Endothelial cell of umbilical vein (primary cell): ENCODE data around the gene PTGFRN. TPM values are rescaled to one million over a fixed set of nuclear protein-coding genes. Genes with fewer than 3 reads are reported as not detected.

Experiments
- BruUV-seq: library from RNA; stranded (reverse); fragments of 400-500 nt; replicated peaks from 2 replicates; lab custom pipeline; 2021; lab: Mats Ljungman, UMichigan
- CTCF ChIA-PET: fragments of 300-600, 350-600 bp; sonication (Branson Sonifier 250); formaldehyde crosslinking; loops from one replicate; lab custom pipeline; 2021; ENCODE audit warnings: antibody characterized with exemption, inconsistent platforms; lab: Charles Lee
- POLR2A ChIA-PET: fragments of 300-600, 350-600 bp; sonication (Branson Sonifier 250); formaldehyde crosslinking; loops from one replicate; lab custom pipeline; 2021; ENCODE audit warnings: antibody characterized with exemption, inconsistent platforms; lab: Charles Lee
- DNase-seq: peaks from one replicate; pipeline ENCODE4 v3.0.0-alpha.2; 2011; ENCODE audit warnings: low read depth, low spot score
- FAIRE-seq: peaks from 2 replicates; lab custom pipeline; 2011; peaks lifted over from hg19 to GRCh38; lab: Jason Lieb, UNC
- H2AFZ ChIP-seq: 2 replicates; pipeline ENCODE4 v1.6.0; 2012; ENCODE audit warnings: low read depth, low read length, control low read depth, inconsistent platforms
- H3K27ac ChIP-seq: 2 replicates; pipeline ENCODE4 v1.5.1; 2011; ENCODE audit warnings: low read depth, mild to moderate bottlenecking, control low read depth, low read length, moderate library complexity; ENCODE audit not compliant: insufficient read depth
- H3K27me3 ChIP-seq, 2 experiments: 2 replicates each; pipeline versions ENCODE4 v1.6.0 to v1.6.1; 2011; ENCODE audit warnings: low read length in 2 of 2, mixed read lengths in 1 of 2; ENCODE audit not compliant: control insufficient read depth in 2 of 2, insufficient read depth in 2 of 2
- H3K36me3 ChIP-seq, 2 experiments: 2 replicates in 1 of 2; 3 replicates in 1 of 2; pipeline ENCODE4 v1.5.1; 2011; ENCODE audit warnings: low read length in 2 of 2, mild to moderate bottlenecking in 1 of 2, moderate library complexity in 1 of 2; ENCODE audit not compliant: control insufficient read depth in 2 of 2, insufficient read depth in 2 of 2; ENCODE audit errors: extremely low read depth in 1 of 2
- H3K4me1 ChIP-seq: 3 replicates; pipeline ENCODE4 v1.5.1; 2011; ENCODE audit warnings: mild to moderate bottlenecking, low read length; ENCODE audit not compliant: control insufficient read depth, insufficient read depth; ENCODE audit errors: extremely low read depth
- H3K4me2 ChIP-seq: 2 replicates; pipeline ENCODE4 v1.6.1; 2011; ENCODE audit warnings: low read length, control low read depth, mixed read lengths; ENCODE audit not compliant: insufficient read depth
- H3K4me3 ChIP-seq, 3 experiments: fragments of 200-600 bp in 1 of 3; sonication (generic), shearing (Covaris generic) in 1 of 3; replicated peaks in 1 of 3; 2 replicates each; pipeline ENCODE4 v1.5.1; 2011 to 2016; ENCODE audit warnings: control low read depth in 3 of 3, low read length in 3 of 3, mild to moderate bottlenecking in 2 of 3, inconsistent platforms in 1 of 3, low read depth in 1 of 3, moderate library complexity in 1 of 3; ENCODE audit not compliant: insufficient read depth in 1 of 3
- H3K79me2 ChIP-seq: 2 replicates; pipeline ENCODE4 v1.6.0; 2012; ENCODE audit warnings: low read length, inconsistent platforms; ENCODE audit not compliant: control insufficient read depth, insufficient read depth
- H3K9ac ChIP-seq: replicated peaks from 2 replicates; pipeline ENCODE3; 2011; ENCODE audit warnings: low read length, control low read depth; ENCODE audit not compliant: insufficient read depth; ENCODE audit errors: extremely low read depth
- H3K9me1 ChIP-seq: replicated peaks from 3 replicates; pipeline ENCODE4 v1.6.0; 2011; ENCODE audit warnings: mild to moderate bottlenecking, low read length; ENCODE audit not compliant: control insufficient read depth, insufficient read depth; ENCODE audit errors: extremely low read depth
- H3K9me3 ChIP-seq: replicated peaks from 2 replicates; pipeline ENCODE4 v1.5.1; 2012; ENCODE audit warnings: low read length, inconsistent platforms; ENCODE audit not compliant: control insufficient read depth, insufficient read depth
- H4K20me1 ChIP-seq: replicated peaks from 2 replicates; pipeline ENCODE3; 2011; ENCODE audit warnings: mild to moderate bottlenecking, low read length; ENCODE audit not compliant: control insufficient read depth, insufficient read depth; ENCODE audit errors: extremely low read depth
- CTCF ChIP-seq, 2 donors: IDR thresholded peaks; 1 replicate in 1 of 2; 2 replicates in 1 of 2; pipeline ENCODE4 v1.5.1; 2011; ENCODE audit warnings: low read length in 2 of 2, mild to moderate bottlenecking in 2 of 2, moderate library complexity in 2 of 2, control low read depth in 1 of 2, inconsistent platforms in 1 of 2, low read depth in 1 of 2; ENCODE audit not compliant: insufficient read depth in 1 of 2; ENCODE audit errors: extremely low read depth in 1 of 2
- EZH2 ChIP-seq: IDR thresholded peaks from 2 replicates; pipeline ENCODE4 v1.6.1; 2012; ENCODE audit warnings: borderline replicate concordance, low read depth, mild to moderate bottlenecking, moderate library complexity, low read length, inconsistent platforms; ENCODE audit not compliant: severe bottlenecking
- FOS ChIP-seq: IDR thresholded peaks from 2 replicates; pipeline ENCODE4 v1.6.1; 2011; ENCODE audit warnings: mild to moderate bottlenecking, low read length, moderate library complexity, borderline replicate concordance; ENCODE audit not compliant: insufficient read depth
- GATA2 ChIP-seq: IDR thresholded peaks from 2 replicates; pipeline ENCODE4 v1.7.0; 2011; ENCODE audit warnings: low read depth, mild to moderate bottlenecking, moderate library complexity, mixed read lengths, low read length; ENCODE audit not compliant: insufficient read length, insufficient read depth
- JUN ChIP-seq: IDR thresholded peaks from 2 replicates; pipeline ENCODE4 v1.6.1; 2011; ENCODE audit warnings: borderline replicate concordance, low read depth; ENCODE audit not compliant: insufficient read length, insufficient read depth
- MAX ChIP-seq: IDR thresholded peaks from 2 replicates; pipeline ENCODE4 v1.6.1; 2011; ENCODE audit not compliant: insufficient read depth, insufficient read length
- MYC ChIP-seq: IDR thresholded peaks from one replicate; pipeline ENCODE4 v1.6.1; 2011; ENCODE audit warnings: mild to moderate bottlenecking, low read depth, low read length
- POLR2A ChIP-seq: IDR thresholded peaks from 2 replicates; pipeline ENCODE4 v1.6.1; 2012; ENCODE audit warnings: low read depth, mild to moderate bottlenecking, control low read depth, low read length
- POLR2AphosphoS5 ChIP-seq: IDR thresholded peaks from 2 replicates; pipeline ENCODE4 v1.6.1; 2012; ENCODE audit warnings: low read depth, mild to moderate bottlenecking, control low read depth, low read length, moderate library complexity; ENCODE audit not compliant: insufficient read depth
- dilution Hi-C: fragments of 300-500 bp; cut with MboI; formaldehyde crosslinking; loops from one replicate; pipeline ENCODE4 v1.15.0; 2019; ENCODE audit warnings: low sequenced_read_pairs; ENCODE audit not compliant: extremely low pct_ligation_motif_present
- intact Hi-C: fragments of 100-400 bp; cut with micrococcal nuclease; formaldehyde crosslinking; loops from one replicate; pipeline ENCODE4 v1.10.0; 2022
- polyA plus RNA-seq, 4 experiments: library from polyadenylated mRNA; depleted of rRNA in 3 of 4; stranded (reverse) in 3 of 4; unstranded in 1 of 4; fragments of >200 nt; gene quantifications; 2 replicates each; pipeline versions ENCODE4 v1.2.1 to v1.2.3, GENCODE V29; 2011 to 2012; ENCODE audit warnings: missing spikeins in 1 of 4
- total RNA-seq: library from RNA; stranded (reverse); gene quantifications from 2 replicates; pipeline ENCODE4 v1.2.3, GENCODE V29; 2021

The PTGFRN gene
- total and polyA plus RNA-seq, 2 donors (not counting 3 experiments of a cell fraction or from before 2014, with no cell fraction given) = 39.6 to 60.7 TPM

- Histone ChIP-seq H4K20me1 (no peaks in the 10 kb centered on the region), H3K4me3 (no peak overlapping the region), H3K27me3 (peaks cover 12 to 17% of the 10 kb centered on the region in 2 experiments), H3K36me3 (no peaks in the 10 kb centered on the region), H2AFZ (no peak overlapping the region), H3K9me3 (no peaks in the 10 kb centered on the region), H3K9ac (no peak overlapping the region), H3K4me2 (no peak overlapping the region), H3K79me2 (no peaks in the 10 kb centered on the region), H3K9me1 (no peaks in the 10 kb centered on the region), H3K27ac (no peak overlapping the region), H3K4me1 (no peaks in the 10 kb centered on the region)
- intact Hi-C loops = loop anchor here (10.0 kb wide), 1 partner anchor 705 kb away; the partner anchor contains the start of gene TENT5C
- dilution Hi-C loops = no loop called here
- no peak for FAIRE-seq
- ChIA-PET POLR2A (no interaction called here), CTCF (interaction anchor here (0.6 to 1.7 kb wide), 3 partner anchors 10 to 1291 kb away, joined by 5 read pairs; no protein-coding TSS in a partner anchor)
- DNase-seq = no peak
- no peak for TF ChIP-seq POLR2AphosphoS5
- TF ChIP-seq JUN = no peak
- no peak for TF ChIP-seq MAX
- no peak for TF ChIP-seq FOS
- no peak for TF ChIP-seq CTCF (IDR thresholded peaks at IDR 0.05; ENCODE audit: extremely low read depth in 1 of 2, insufficient read depth in 1 of 2, low read depth in 1 of 2, low read length in 2 of 2)
- TF ChIP-seq EZH2 = no peak
- no peak for TF ChIP-seq MYC
- TF ChIP-seq POLR2A = no peak
- TF ChIP-seq GATA2 = no peak
- BruUV-seq = no TSS peak
Observed at GRCh38 chr1:116899529-116899928, 10.2 kb upstream of the PTGFRN start.
